Stimulated activated naive CD8-positive, alpha-beta T cell treated with anti-CD3 and anti-CD28 coated beads, Interleukin-15, amount 100 ng/mL, for 72 hours (primary cell): ENCODE results near the gene MAP2K1.
A peak's percentile ranks its signal among the peaks of the same experiment; 100 is the strongest.
"Not testable (repeated sequence)": the region's sequence is repeated elsewhere in the genome, so short reads cannot be mapped to it uniquely, and the experiment has no call there.

Experiments
- ATAC-seq: fragments of 150-1000 bp; cut with Tn5 transposase; 2 replicates; pipeline ENCODE4 v1.10.0; 2021; ENCODE audit warnings: mild to moderate bottlenecking, moderate library complexity
- DNase-seq, 2 donors: peaks; one replicate each; pipeline ENCODE4 v3.0.0; 2021 to 2022
- H3K27ac Mint-ChIP-seq, 2 donors: one replicate each; pipeline ENCODE4 v1.8.0; 2022; ENCODE audit warnings: mild to moderate bottlenecking in 2 of 2, mixed read lengths in 2 of 2, moderate library complexity in 2 of 2
- H3K27me3 Mint-ChIP-seq: one replicate; pipeline ENCODE4 v1.8.0; 2022; ENCODE audit warnings: mixed read lengths
- H3K4me1 Mint-ChIP-seq: one replicate; pipeline ENCODE4 v1.8.0; 2022; ENCODE audit warnings: mild to moderate bottlenecking, mixed read lengths
- H3K4me3 Mint-ChIP-seq, 2 donors: one replicate each; pipeline ENCODE4 v1.8.0; 2022; ENCODE audit warnings: mild to moderate bottlenecking in 2 of 2, mixed read lengths in 2 of 2, moderate library complexity in 1 of 2
- H3K9me3 Mint-ChIP-seq, 2 donors: one replicate each; pipeline ENCODE4 v1.8.0; 2022; ENCODE audit warnings: mixed read lengths in 2 of 2

The MAP2K1 gene

DNA sequence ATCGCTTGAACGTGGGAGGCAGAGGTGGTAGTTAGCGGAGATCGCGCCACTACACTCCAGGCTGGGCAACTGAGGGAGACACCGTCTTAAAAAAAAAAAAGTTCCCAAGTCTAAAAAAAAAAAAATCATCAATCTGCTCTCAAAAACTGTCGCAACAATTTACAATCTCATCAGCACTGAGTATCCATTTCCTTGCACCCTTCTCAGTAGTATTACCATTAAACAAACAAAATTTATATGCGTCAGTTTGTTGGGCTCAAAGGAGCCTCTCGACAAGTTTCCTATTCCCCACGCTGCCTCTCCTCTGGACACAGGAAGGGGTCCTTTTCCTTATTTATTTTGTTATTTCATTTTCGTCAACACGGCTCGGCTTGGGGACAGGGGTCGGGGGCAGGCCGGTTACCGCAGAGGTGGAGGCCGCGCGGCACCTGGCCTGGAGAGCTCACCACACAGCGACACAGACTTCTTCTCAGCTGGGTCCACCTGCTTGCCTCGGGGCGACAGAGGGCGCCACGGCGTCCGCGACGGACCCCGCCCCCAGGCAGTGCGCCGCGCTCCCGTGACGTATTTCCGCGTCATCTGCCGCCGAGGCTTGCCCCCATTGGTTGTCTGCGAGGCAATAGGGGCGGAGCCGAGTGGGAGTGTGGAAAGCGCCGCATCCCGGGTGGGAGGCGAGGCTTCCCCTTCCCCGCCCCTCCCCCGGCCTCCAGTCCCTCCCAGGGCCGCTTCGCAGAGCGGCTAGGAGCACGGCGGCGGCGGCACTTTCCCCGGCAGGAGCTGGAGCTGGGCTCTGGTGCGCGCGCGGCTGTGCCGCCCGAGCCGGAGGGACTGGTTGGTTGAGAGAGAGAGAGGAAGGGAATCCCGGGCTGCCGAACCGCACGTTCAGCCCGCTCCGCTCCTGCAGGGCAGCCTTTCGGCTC lies at the start of gene MAP2K1:
Gene MAP2K1, plus strand, starts transcription at position 709 of the 920 bp plus-strand sequence. CDS start 436 bp downstream, outside the sequence.
- H3K4me3 Mint-ChIP-seq: peak within 1 kb of the TSS; percentile 93 to 98
- ATAC-seq (peak; percentile 88), DNase-seq (peak; percentile 97 to 98)
- no peaks in the 10 kb centered on the region for H3K9me3 Mint-ChIP-seq
- peak within 1 kb of the TSS; percentile 99 to 100 for H3K27ac Mint-ChIP-seq
- H3K27me3 Mint-ChIP-seq: no peaks in the 10 kb centered on the region
- H3K4me1 Mint-ChIP-seq: peaks cover 51% of the 10 kb centered on the region

DNA sequence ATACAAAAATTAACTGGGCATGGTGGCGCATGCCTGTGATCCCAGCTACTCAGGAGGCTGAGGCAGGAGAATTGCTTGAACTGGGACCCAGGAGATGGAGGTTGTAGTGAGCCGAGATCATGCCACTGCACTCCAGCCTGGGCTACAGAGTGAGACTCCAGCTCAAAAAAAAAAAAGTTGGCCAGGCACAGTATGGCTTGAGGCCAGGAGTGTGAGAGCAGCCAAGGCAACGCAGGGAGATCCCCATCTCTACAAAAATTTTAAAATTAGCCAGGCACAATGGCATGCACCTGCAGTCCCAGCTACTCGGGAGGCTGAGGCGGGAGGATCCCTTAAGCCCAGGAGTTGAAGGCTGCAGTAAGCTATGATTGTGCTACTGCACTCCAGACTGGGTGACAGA lies 38.2 kb upstream of the MAP2K1 start:
- H3K27ac Mint-ChIP-seq: peak overlapping the region in 1 of 2 donors; percentile 48
- H3K4me1 Mint-ChIP-seq, H3K9me3 Mint-ChIP-seq, ATAC-seq, H3K27me3 Mint-ChIP-seq, H3K4me3 Mint-ChIP-seq, DNase-seq: not testable (repeated sequence)

GRCh38 chr15:66356077-66356358 lies 30.7 kb upstream of the MAP2K1 start:
- Mint-ChIP-seq H3K4me1 (peaks cover 46% of the 10 kb centered on the region), H3K27ac (peak overlapping the region; percentile 98 to 100), H3K27me3 (no peaks in the 10 kb centered on the region), H3K9me3 (no peaks in the 10 kb centered on the region), H3K4me3 (peak overlapping the region; percentile 93 to 100)
- ATAC-seq (no peak), DNase-seq (no peak)

DNA sequence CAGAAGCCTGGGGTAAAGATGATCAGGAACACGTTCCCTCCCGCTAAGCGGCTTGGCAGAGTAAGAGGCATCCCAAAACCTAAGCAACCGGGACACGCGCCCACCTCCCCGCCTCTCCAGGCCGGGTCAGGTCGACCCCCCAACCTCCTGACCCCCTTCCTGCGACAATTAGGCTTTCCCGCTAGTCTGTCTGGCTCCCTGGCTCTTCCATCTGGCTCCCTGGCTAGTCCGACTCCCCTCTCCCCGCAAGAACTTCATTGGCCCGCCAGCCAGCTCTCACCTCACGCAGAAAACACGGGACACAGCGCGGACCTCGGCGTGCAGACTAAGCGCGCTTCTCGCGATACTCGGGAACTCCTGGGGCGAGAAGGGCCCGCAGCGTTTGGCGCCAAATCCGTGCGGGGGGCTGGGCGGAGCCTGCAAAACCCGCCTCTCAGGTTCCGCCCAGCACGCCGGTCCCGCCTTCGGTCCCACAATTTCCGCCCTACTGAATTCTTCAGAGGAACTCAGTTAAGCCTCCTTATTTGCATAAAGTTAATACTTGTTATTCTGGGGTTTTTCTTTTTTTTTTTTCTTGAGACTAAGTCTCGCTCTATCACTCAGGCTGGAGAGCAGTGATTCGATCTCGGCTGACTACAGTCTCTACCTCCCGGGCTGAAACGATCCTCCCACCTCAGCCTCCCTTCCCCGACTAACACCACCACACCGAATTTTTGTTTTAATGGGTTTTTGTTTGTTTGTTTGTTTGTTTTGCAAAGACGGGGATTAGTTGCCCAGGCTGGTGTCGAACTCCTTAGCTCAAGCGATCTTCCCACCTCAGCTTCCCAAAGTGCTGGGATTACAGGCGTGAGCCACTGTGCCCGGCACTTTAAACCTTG lies 30.1 kb upstream of the MAP2K1 start, which contains the start of gene TIPIN:
Gene TIPIN, minus strand, starts transcription at position 327 of the 878 bp plus-strand sequence. CDS start 3,738 bp downstream, outside the sequence.
- no peaks in the 10 kb centered on the region for H3K9me3 Mint-ChIP-seq
- peak within 1 kb of the TSS; percentile 93 to 100 for H3K4me3 Mint-ChIP-seq
- peaks cover 46% of the 10 kb centered on the region for H3K4me1 Mint-ChIP-seq
- H3K27ac Mint-ChIP-seq: peak within 1 kb of the TSS; percentile 98 to 100
- no peaks in the 10 kb centered on the region for H3K27me3 Mint-ChIP-seq
- DNase-seq (peak; percentile 98), ATAC-seq (peak; percentile 99)

DNA sequence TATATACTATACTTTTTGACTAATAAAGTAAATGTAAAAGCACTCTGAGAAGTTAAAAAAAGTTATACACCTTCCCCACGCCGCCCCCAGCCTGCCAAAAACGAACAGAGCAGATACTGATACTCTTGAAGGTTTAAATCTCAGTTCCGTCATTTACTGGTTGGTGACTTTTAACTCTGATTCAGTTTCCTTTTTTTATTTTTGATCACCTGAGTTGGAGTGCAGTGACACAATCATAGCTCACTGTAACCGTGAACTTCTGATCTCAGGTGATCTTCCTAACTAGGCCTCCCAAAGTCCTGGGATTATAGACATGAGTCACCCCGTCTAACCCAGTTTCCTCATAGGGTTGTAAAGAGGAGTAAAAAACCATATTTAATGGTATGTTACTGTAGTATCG lies 27.0 kb upstream of the MAP2K1 start:
- Mint-ChIP-seq H3K4me3 (no peak overlapping the region), H3K4me1 (peaks cover 27% of the 10 kb centered on the region), H3K9me3 (no peaks in the 10 kb centered on the region), H3K27me3 (no peaks in the 10 kb centered on the region), H3K27ac (no peak overlapping the region)
- ATAC-seq (no peak), DNase-seq (no peak)

DNA sequence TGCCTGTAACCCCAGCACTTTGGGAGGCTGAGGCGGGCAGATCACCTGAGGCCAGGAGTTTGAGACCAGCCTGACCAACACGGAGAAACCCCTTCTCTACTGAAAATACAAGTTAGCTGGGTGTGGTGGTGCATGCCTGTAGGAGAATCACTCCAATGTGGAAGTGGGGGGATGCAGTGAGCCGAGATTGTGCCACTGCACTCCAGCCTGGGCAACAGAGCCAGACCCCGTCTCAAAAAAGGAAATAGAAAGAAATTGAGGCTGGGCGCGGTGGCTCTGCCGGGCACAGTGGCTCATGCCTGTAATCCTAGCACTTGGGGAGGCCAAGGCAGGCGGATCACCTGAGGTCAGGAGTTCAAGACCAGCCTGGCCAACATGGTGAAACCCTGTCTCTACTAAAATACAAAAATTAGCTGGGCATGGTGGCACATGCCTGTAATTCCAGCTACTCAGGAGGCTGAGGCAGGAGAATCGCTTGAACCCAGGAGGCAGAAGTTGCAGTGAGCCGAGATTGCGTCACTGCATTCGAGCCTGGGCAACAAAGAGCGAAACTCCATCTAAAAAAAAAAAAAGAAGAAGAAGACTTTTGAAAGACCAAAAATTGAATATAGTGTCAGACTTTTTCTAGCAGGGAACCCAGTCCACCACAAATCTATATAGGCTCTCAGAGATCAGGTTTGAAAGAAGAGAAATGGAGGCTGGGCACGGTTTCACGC lies 24.8 kb upstream of the MAP2K1 start:
- not testable (repeated sequence) for H3K4me3 Mint-ChIP-seq, ATAC-seq, H3K27me3 Mint-ChIP-seq, H3K4me1 Mint-ChIP-seq, H3K27ac Mint-ChIP-seq, DNase-seq, H3K9me3 Mint-ChIP-seq

DNA sequence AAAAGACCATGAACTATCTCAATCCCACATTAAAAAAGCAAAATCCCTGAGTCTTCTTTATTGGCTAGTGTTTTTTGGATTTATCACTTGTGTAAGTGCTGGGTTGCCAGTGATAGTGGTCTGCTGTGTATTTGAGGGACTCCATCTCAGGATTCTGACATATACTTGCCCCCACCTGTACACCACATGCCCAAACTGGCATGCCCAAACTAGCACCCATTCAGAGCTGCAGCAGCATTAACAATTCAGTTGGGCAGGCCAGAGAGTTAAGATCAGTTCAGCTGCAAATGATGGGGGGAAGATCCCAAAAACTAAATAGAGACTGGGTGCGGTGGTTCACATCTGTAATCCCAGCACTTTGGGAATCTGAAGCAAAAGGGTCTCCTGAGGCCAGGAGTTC lies 23.9 kb upstream of the MAP2K1 start:
- no peak for ATAC-seq
- Mint-ChIP-seq H3K4me1 (no peaks in the 10 kb centered on the region), H3K4me3 (no peak overlapping the region), H3K27ac (no peak overlapping the region), H3K9me3 (no peaks in the 10 kb centered on the region), H3K27me3 (no peaks in the 10 kb centered on the region)
- no peak for DNase-seq

DNA sequence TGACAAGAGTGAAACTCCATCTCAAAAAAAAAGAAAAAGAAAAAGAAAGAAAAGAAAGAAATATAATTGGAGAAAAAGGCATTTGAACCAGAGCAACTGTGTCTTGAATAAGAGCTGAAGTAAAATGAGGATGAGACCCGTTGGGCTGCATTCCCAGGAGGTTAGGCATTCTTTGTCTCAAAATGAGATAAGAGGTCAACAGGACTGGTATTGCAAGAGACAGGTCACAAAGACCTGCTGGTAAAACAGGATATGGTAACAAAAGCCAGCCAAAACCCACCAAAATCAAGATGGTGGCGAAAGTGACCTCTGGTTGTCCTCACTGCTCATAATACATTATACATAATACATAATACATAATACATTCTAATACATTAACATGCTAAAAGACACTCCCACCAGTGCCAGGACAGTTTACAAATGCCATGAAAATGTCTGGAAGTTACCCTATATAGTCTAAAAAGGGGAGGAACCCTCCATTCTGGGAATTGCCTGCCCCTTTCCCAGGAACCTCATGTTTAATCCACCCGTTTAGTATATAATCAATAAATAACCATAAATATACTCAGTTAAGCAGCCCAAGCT lies 21.7 kb upstream of the MAP2K1 start:
- no peaks in the 10 kb centered on the region for H3K27me3 Mint-ChIP-seq
- no peak overlapping the region for H3K27ac Mint-ChIP-seq
- H3K4me3 Mint-ChIP-seq: no peak overlapping the region
- peaks cover 9% of the 10 kb centered on the region for H3K4me1 Mint-ChIP-seq
- H3K9me3 Mint-ChIP-seq: no peaks in the 10 kb centered on the region
- no peak for DNase-seq
- ATAC-seq: no peak

DNA sequence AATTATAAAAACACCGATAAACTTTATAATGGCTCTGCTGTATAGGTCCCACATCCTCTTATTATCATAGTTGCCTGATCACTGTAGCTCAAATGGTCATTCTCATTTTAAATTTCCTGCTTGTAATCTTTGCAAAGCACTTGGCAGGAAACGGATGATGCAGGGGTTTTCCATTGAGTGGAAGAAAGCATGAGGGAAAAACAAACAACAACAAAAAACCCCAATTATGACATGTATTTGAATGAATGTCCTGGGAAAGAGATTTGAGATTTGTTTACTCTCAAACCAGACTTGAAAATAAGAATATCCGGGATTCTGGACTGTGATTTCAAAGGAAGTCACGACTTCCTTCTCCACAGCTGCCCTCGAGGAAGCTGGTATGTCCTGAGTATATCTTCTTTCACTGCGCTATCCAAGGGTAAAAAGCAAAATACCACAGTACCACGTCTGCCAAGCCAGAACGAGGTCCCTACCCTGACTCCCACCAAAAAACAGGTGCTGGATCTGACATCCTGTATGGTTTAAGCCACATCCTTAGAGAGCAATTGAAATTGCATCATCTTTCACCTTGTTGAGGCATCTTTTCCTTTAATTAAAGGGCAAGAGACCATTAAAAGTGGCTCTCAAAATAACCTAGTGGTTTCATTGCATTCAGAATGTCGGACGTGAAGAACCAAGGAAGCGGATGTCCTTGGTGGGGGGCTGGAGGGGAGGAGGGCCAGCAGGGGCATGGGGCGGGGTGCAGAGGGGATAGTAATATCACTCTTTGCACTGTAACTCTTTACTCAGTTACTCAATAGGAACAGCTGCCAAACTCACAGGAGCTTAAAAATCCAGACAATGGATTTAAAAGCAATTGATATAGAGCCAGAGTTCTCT lies 16.7 kb upstream of the MAP2K1 start:
- Mint-ChIP-seq H3K4me3 (peak overlapping the region; percentile 64 to 71), H3K4me1 (peaks cover 19% of the 10 kb centered on the region), H3K27ac (peak overlapping the region; percentile 98 to 100), H3K9me3 (no peaks in the 10 kb centered on the region), H3K27me3 (no peaks in the 10 kb centered on the region)
- ATAC-seq (peak; percentile 95), DNase-seq (peak; percentile 31 to 62)

DNA sequence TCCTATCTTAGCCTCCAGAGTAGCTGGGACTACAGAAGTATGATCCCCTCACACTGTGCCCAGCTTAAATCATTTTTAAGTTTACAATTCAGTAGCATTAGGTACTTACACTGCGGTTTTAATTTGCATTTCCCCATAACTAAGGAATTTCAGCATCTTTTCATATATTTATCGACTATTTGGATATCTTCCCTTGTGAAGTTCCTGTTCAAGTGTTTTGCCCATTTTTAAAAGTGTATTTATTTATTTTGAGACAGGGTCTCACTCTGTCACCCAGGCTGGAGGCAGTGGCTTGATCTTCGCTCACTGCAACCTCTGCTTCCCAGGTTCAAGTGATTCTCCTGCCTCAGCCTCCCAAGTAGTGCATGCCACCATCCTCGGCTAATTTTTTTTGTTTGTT lies 12.5 kb upstream of the MAP2K1 start:
- DNase-seq: no peak
- ATAC-seq: no peak
- Mint-ChIP-seq H3K9me3 (no peaks in the 10 kb centered on the region), H3K27me3 (no peaks in the 10 kb centered on the region), H3K4me3 (no peak overlapping the region), H3K27ac (no peak overlapping the region), H3K4me1 (peaks cover 19% of the 10 kb centered on the region)

DNA sequence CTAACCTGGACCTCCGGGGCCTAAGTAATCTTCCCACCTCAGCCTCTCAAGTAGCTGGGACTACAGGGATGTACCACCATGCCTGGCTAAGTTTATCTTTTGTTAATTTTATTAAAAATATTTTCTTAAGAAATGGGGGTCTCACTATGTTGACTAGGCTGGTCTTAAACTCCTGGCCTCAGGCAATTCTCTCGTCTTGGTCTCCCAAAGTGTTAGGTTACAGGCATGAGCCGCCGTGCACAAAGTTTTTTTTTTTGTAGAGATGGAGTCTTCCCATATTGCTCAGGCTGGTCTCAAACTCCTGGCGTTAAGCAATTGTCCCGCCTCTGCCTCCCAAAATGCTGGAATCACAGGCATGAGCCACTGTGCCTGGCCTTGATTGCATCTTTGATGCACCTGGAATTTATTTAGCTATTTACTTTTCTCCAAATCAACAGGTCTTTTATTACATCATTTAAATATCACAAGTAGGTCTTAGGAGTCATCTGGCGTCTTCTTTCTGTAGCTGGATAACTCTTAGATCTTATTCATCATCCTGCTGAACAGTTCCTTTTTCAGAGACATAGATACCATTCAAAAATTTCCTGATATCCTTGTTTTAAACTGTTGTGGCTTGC lies 7.8 kb upstream of the MAP2K1 start:
- Mint-ChIP-seq H3K4me3 (no peak overlapping the region), H3K27me3 (no peaks in the 10 kb centered on the region), H3K9me3 (no peaks in the 10 kb centered on the region), H3K4me1 (no peaks in the 10 kb centered on the region), H3K27ac (peak overlapping the region in 1 of 2 donors; percentile 22)
- no peak for ATAC-seq
- no peak for DNase-seq

DNA sequence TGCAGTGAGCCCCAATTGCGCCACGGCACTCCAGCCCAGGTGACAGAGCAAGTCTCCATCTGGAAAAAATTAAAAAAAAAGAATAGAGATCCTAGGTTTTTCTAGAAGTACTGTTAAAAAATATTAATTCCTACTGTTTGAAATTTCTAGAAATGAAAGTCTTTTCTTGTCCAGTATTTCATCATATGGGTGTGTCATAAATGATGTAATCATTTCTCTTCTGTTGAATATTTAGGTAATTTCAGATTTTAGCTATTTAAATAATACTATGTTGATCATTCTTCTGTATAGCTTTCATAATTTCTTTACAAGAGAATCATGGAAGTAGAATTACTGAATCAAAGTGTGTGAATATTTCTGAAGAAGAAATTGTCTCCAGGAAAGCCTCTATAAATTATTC lies 5.3 kb upstream of the MAP2K1 start:
- not testable (repeated sequence) for DNase-seq, H3K27ac Mint-ChIP-seq, H3K4me3 Mint-ChIP-seq, ATAC-seq, H3K9me3 Mint-ChIP-seq, H3K27me3 Mint-ChIP-seq
- peaks cover 13% of the 10 kb centered on the region for H3K4me1 Mint-ChIP-seq

GRCh38 chr15:66387163-66388042 lies 691 bp downstream of the MAP2K1 start:
- peak overlapping the region; percentile 91 to 96 for H3K27ac Mint-ChIP-seq
- H3K9me3 Mint-ChIP-seq: no peaks in the 10 kb centered on the region
- H3K27me3 Mint-ChIP-seq: no peaks in the 10 kb centered on the region
- DNase-seq: peak; percentile 73 to 79
- H3K4me1 Mint-ChIP-seq: peaks cover 60% of the 10 kb centered on the region
- H3K4me3 Mint-ChIP-seq: peak overlapping the region; percentile 93 to 98
- ATAC-seq: peak; percentile 70
